HG02840 (cell line): ENCODE measurements around the gene EPS8L3.
"Not testable (repeated sequence)": the region's sequence is repeated elsewhere in the genome, so short reads cannot be mapped to it uniquely, and the experiment has no call there.

Experiments
- ATAC-seq: cut with Tn5 transposase; IDR thresholded peaks from one replicate; pipeline ENCODE4 v1.9.1; 2021; ENCODE audit warnings: mild to moderate bottlenecking, moderate library complexity, moderate number of reproducible peaks; ENCODE audit not compliant: unreplicated experiment, low FRiP score

EPS8L3 gene

GRCh38 chr1:109765896-109766615 lies 2.3 kb upstream of the EPS8L3 start:
- no peak for ATAC-seq

GRCh38 chr1:109765483-109765815 lies 1.7 kb upstream of the EPS8L3 start:
- no peak for ATAC-seq

- ATAC-seq = no peak
Observed at GRCh38 chr1:109764561-109765482, 1.1 kb upstream of the EPS8L3 start.

GRCh38 chr1:109762821-109763645 lies 690 bp downstream of the EPS8L3 start:
- no peak for ATAC-seq

- ATAC-seq = no peak
Observed at GRCh38 chr1:109762039-109762585, 1.6 kb downstream of the EPS8L3 start.

- ATAC-seq = no peak
Observed at GRCh38 chr1:109761227-109762038, 2.3 kb downstream of the EPS8L3 start.

GRCh38 chr1:109760581-109761226 lies 3.0 kb downstream of the EPS8L3 start:
- ATAC-seq = no peak

GRCh38 chr1:109759513-109760334 lies 4.0 kb downstream of the EPS8L3 start:
- ATAC-seq = no peak

- ATAC-seq = no peak
Observed at GRCh38 chr1:109757936-109758786, 5.6 kb downstream of the EPS8L3 start.

GRCh38 chr1:109756848-109757521 lies 6.7 kb downstream of the EPS8L3 start:
- ATAC-seq = no peak

GRCh38 chr1:109756325-109756724 lies 7.4 kb downstream of the EPS8L3 start:
- not testable (repeated sequence) for ATAC-seq

GRCh38 chr1:109754738-109755137 lies 9.0 kb downstream of the EPS8L3 start:
- ATAC-seq = no peak

GRCh38 chr1:109751531-109752260 lies 12.0 kb downstream of the EPS8L3 start:
- ATAC-seq = no peak

GRCh38 chr1:109750920-109751319 lies 12.8 kb downstream of the EPS8L3 start:
- ATAC-seq = no peak

GRCh38 chr1:109750241-109750882 lies 13.4 kb downstream of the EPS8L3 start:
- ATAC-seq = no peak

GRCh38 chr1:109749221-109749620 lies 14.5 kb downstream of the EPS8L3 start:
- ATAC-seq = no peak
